ENCODE data around the gene CAT.

DNA sequence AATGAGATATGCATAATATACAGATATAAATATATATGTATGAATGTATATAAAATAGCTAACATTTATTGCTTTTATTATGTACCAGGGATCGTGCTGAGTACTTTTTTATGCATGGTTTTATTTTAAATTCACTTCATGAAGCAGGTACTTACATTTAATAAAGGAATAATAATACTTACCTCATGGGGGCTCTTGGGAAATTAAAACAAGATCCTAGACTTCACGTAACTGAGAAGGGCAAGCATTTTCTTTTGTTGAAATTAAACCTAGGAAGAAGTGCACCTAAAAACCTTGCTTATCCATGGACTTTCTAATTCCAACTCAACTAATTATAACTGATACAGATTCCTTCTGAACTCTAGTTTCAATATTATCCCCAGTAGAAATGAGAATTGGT, 40.9 kb upstream of the CAT start:
- TF ChIP-seq, protein P1, sequence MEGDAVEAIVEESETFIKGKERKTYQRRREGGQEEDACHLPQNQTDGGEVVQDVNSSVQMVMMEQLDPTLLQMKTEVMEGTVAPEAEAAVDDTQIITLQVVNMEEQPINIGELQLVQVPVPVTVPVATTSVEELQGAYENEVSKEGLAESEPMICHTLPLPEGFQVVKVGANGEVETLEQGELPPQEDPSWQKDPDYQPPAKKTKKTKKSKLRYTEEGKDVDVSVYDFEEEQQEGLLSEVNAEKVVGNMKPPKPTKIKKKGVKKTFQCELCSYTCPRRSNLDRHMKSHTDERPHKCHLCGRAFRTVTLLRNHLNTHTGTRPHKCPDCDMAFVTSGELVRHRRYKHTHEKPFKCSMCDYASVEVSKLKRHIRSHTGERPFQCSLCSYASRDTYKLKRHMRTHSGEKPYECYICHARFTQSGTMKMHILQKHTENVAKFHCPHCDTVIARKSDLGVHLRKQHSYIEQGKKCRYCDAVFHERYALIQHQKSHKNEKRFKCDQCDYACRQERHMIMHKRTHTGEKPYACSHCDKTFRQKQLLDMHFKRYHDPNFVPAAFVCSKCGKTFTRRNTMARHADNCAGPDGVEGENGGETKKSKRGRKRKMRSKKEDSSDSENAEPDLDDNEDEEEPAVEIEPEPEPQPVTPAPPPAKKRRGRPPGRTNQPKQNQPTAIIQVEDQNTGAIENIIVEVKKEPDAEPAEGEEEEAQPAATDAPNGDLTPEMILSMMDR (IDR thresholded peaks at IDR 0.05; ENCODE audit: insufficient read depth, low read length, poor library complexity, severe bottlenecking) = no peak
- no peak for TF ChIP-seq EZH2phosphoT487 (conservative IDR thresholded peaks at IDR 0.05; ENCODE audit: low read length)
